ENCODE data around the gene GREB1.

Gene GREB1

GRCh38 chr2:11590193-11590592 is 56.3 kb downstream of the GREB1 start:
- no peak overlapping the region for H3K9ac ChIP-seq (ENCODE audit: low read length)
- no peak overlapping the region for H3K18ac ChIP-seq (ENCODE audit: low read depth in 1 of 2, low read length in 2 of 2)
- no peak overlapping the region for H2BK5ac ChIP-seq (ENCODE audit: low read depth, low read length, poor library complexity, severe bottlenecking)
- H3K36me3 ChIP-seq (ENCODE audit: control insufficient read depth in 1 of 2, insufficient read depth in 2 of 2, low read depth in 1 of 2, low read length in 2 of 2) = no peaks in the 10 kb centered on the region
- no peak overlapping the region for H2AFZ ChIP-seq (ENCODE audit: low read depth, low read length)
- no peak overlapping the region for H2AK5ac ChIP-seq (ENCODE audit: low read length, severe bottlenecking)
- H3K23ac ChIP-seq (ENCODE audit: low read length in 2 of 2) = no peak overlapping the region
- no peak overlapping the region for H2BK12ac ChIP-seq (ENCODE audit: low read length in 2 of 2)
- H3K79me1 ChIP-seq (replicated peaks; ENCODE audit: low read length, poor library complexity, severe bottlenecking) = no peaks in the 10 kb centered on the region
- H3K14ac ChIP-seq (ENCODE audit: low read length in 2 of 2) = no peak overlapping the region
- WGBS = 97% methylated on average over 9 of the region's 9 CpGs
- no peak overlapping the region for H4K8ac ChIP-seq (ENCODE audit: low read length)
- H3K4ac ChIP-seq (ENCODE audit: low read depth in 1 of 2, low read length in 2 of 2) = no peak overlapping the region
- H3K4me3 ChIP-seq (ENCODE audit: insufficient read depth in 1 of 2, low read depth in 1 of 2, low read length in 2 of 2) = no peak overlapping the region
- no peak for DNase-seq
- H3K27ac ChIP-seq (ENCODE audit: low read length, poor library complexity, severe bottlenecking) = no peak overlapping the region
- peaks cover 1% of the 10 kb centered on the region for H3K4me1 ChIP-seq (ENCODE audit: control insufficient read depth, insufficient read depth, low read depth, low read length)
- H3K4me2 ChIP-seq (ENCODE audit: low read length, poor library complexity, severe bottlenecking) = no peak overlapping the region
- no peak overlapping the region for H2BK15ac ChIP-seq (ENCODE audit: low read depth, poor library complexity, severe bottlenecking)
- no peak overlapping the region for H4K91ac ChIP-seq (ENCODE audit: low read length)
- H2BK120ac ChIP-seq (ENCODE audit: low read depth, low read length) = no peak overlapping the region
- H3K9me3 ChIP-seq (ENCODE audit: control insufficient read depth, low read length) = no peaks in the 10 kb centered on the region
- H3K27me3 ChIP-seq (ENCODE audit: control insufficient read depth in 1 of 2, insufficient read depth in 1 of 2, low read length in 2 of 2) = peaks cover 49 to 51% of the 10 kb centered on the region in 2 experiments

- H3K79me1 ChIP-seq (replicated peaks; ENCODE audit: low read length, poor library complexity, severe bottlenecking) = no peaks in the 10 kb centered on the region
- H3K4ac ChIP-seq (ENCODE audit: low read depth in 1 of 2, low read length in 2 of 2) = no peak overlapping the region
- H3K4me1 ChIP-seq (ENCODE audit: control insufficient read depth, insufficient read depth, low read depth, low read length) = peaks cover 1% of the 10 kb centered on the region
- peaks cover 42 to 55% of the 10 kb centered on the region in 2 experiments for H3K27me3 ChIP-seq (ENCODE audit: control insufficient read depth in 1 of 2, insufficient read depth in 1 of 2, low read length in 2 of 2)
- 97% methylated on average over 6 of the region's 8 CpGs for WGBS
- H2AFZ ChIP-seq (ENCODE audit: low read depth, low read length) = no peak overlapping the region
- no peak overlapping the region for H2BK15ac ChIP-seq (ENCODE audit: low read depth, poor library complexity, severe bottlenecking)
- H3K9ac ChIP-seq (ENCODE audit: low read length) = no peak overlapping the region
- H2AK5ac ChIP-seq (ENCODE audit: low read length, severe bottlenecking) = no peak overlapping the region
- H2BK5ac ChIP-seq (ENCODE audit: low read depth, low read length, poor library complexity, severe bottlenecking) = no peak overlapping the region
- H3K36me3 ChIP-seq (ENCODE audit: control insufficient read depth in 1 of 2, insufficient read depth in 2 of 2, low read depth in 1 of 2, low read length in 2 of 2) = no peaks in the 10 kb centered on the region
- H2BK12ac ChIP-seq (ENCODE audit: low read length in 2 of 2) = no peak overlapping the region
- no peak overlapping the region for H4K8ac ChIP-seq (ENCODE audit: low read length)
- no peak for DNase-seq
- no peak overlapping the region for H3K4me3 ChIP-seq (ENCODE audit: insufficient read depth in 1 of 2, low read depth in 1 of 2, low read length in 2 of 2)
- no peak overlapping the region for H3K18ac ChIP-seq (ENCODE audit: low read depth in 1 of 2, low read length in 2 of 2)
- no peak overlapping the region for H3K4me2 ChIP-seq (ENCODE audit: low read length, poor library complexity, severe bottlenecking)
- H3K27ac ChIP-seq (ENCODE audit: low read length, poor library complexity, severe bottlenecking) = no peak overlapping the region
- H3K14ac ChIP-seq (ENCODE audit: low read length in 2 of 2) = no peak overlapping the region
- no peaks in the 10 kb centered on the region for H3K9me3 ChIP-seq (ENCODE audit: control insufficient read depth, low read length)
- H3K23ac ChIP-seq (ENCODE audit: low read length in 2 of 2) = no peak overlapping the region
- H2BK120ac ChIP-seq (ENCODE audit: low read depth, low read length) = no peak overlapping the region
- H4K91ac ChIP-seq (ENCODE audit: low read length) = no peak overlapping the region
These were observed 57.2 kb downstream of the GREB1 start for GRCh38 chr2:11591091-11591490.

GRCh38 chr2:11592671-11593574 is 59.1 kb downstream of the GREB1 start:
- H3K27ac ChIP-seq (ENCODE audit: low read length, poor library complexity, severe bottlenecking) = no peak overlapping the region
- H2BK120ac ChIP-seq (ENCODE audit: low read depth, low read length) = no peak overlapping the region
- H2BK15ac ChIP-seq (ENCODE audit: low read depth, poor library complexity, severe bottlenecking) = no peak overlapping the region
- H3K4me1 ChIP-seq (ENCODE audit: control insufficient read depth, insufficient read depth, low read depth, low read length) = peaks cover 4% of the 10 kb centered on the region
- H3K23ac ChIP-seq (ENCODE audit: low read length in 2 of 2) = no peak overlapping the region
- no peak overlapping the region for H3K9ac ChIP-seq (ENCODE audit: low read length)
- H3K36me3 ChIP-seq (ENCODE audit: control insufficient read depth in 1 of 2, insufficient read depth in 2 of 2, low read depth in 1 of 2, low read length in 2 of 2) = no peaks in the 10 kb centered on the region
- no peak overlapping the region for H3K18ac ChIP-seq (ENCODE audit: low read depth in 1 of 2, low read length in 2 of 2)
- H3K4ac ChIP-seq (ENCODE audit: low read depth in 1 of 2, low read length in 2 of 2) = no peak overlapping the region
- H3K4me3 ChIP-seq (ENCODE audit: insufficient read depth in 1 of 2, low read depth in 1 of 2, low read length in 2 of 2) = peak overlapping the region in 1 of 2 experiments; percentile 15
- no peak for DNase-seq
- no peak overlapping the region for H3K14ac ChIP-seq (ENCODE audit: low read length in 2 of 2)
- H2AFZ ChIP-seq (ENCODE audit: low read depth, low read length) = no peak overlapping the region
- H2AK5ac ChIP-seq (ENCODE audit: low read length, severe bottlenecking) = no peak overlapping the region
- no peak overlapping the region for H2BK5ac ChIP-seq (ENCODE audit: low read depth, low read length, poor library complexity, severe bottlenecking)
- 95% methylated on average over 52 of the region's 53 CpGs for WGBS
- H2BK12ac ChIP-seq (ENCODE audit: low read length in 2 of 2) = no peak overlapping the region
- no peaks in the 10 kb centered on the region for H3K9me3 ChIP-seq (ENCODE audit: control insufficient read depth, low read length)
- peak overlapping the region; percentile 64 for H4K91ac ChIP-seq (ENCODE audit: low read length)
- H3K27me3 ChIP-seq (ENCODE audit: control insufficient read depth in 1 of 2, insufficient read depth in 1 of 2, low read length in 2 of 2) = peaks cover 28 to 53% of the 10 kb centered on the region in 2 experiments
- no peaks in the 10 kb centered on the region for H3K79me1 ChIP-seq (replicated peaks; ENCODE audit: low read length, poor library complexity, severe bottlenecking)
- H4K8ac ChIP-seq (ENCODE audit: low read length) = no peak overlapping the region
- no peak overlapping the region for H3K4me2 ChIP-seq (ENCODE audit: low read length, poor library complexity, severe bottlenecking)

- no peak for DNase-seq
- Histone ChIP-seq H4K8ac (ENCODE audit: low read length) (no peak overlapping the region), H3K4me1 (ENCODE audit: control insufficient read depth, insufficient read depth, low read depth, low read length) (peaks cover 4% of the 10 kb centered on the region), H2AFZ (ENCODE audit: low read depth, low read length) (no peak overlapping the region), H3K27ac (ENCODE audit: low read length, poor library complexity, severe bottlenecking) (no peak overlapping the region), H2BK120ac (ENCODE audit: low read depth, low read length) (no peak overlapping the region), H2AK5ac (ENCODE audit: low read length, severe bottlenecking) (no peak overlapping the region), H3K36me3 (ENCODE audit: control insufficient read depth in 1 of 2, insufficient read depth in 2 of 2, low read depth in 1 of 2, low read length in 2 of 2) (no peaks in the 10 kb centered on the region), H3K4ac (ENCODE audit: low read depth in 1 of 2, low read length in 2 of 2) (no peak overlapping the region), H3K14ac (ENCODE audit: low read length in 2 of 2) (no peak overlapping the region), H3K9ac (ENCODE audit: low read length) (no peak overlapping the region), H2BK15ac (ENCODE audit: low read depth, poor library complexity, severe bottlenecking) (no peak overlapping the region), H3K4me2 (ENCODE audit: low read length, poor library complexity, severe bottlenecking) (no peak overlapping the region), H2BK5ac (ENCODE audit: low read depth, low read length, poor library complexity, severe bottlenecking) (no peak overlapping the region), H3K79me1 (replicated peaks; ENCODE audit: low read length, poor library complexity, severe bottlenecking) (no peaks in the 10 kb centered on the region), H3K27me3 (ENCODE audit: control insufficient read depth in 1 of 2, insufficient read depth in 1 of 2, low read length in 2 of 2) (peaks cover 21 to 45% of the 10 kb centered on the region in 2 experiments), H2BK12ac (ENCODE audit: low read length in 2 of 2) (no peak overlapping the region), H3K9me3 (ENCODE audit: control insufficient read depth, low read length) (no peaks in the 10 kb centered on the region), H3K4me3 (ENCODE audit: insufficient read depth in 1 of 2, low read depth in 1 of 2, low read length in 2 of 2) (no peak overlapping the region), H3K23ac (ENCODE audit: low read length in 2 of 2) (no peak overlapping the region), H3K18ac (ENCODE audit: low read depth in 1 of 2, low read length in 2 of 2) (no peak overlapping the region), H4K91ac (ENCODE audit: low read length) (no peak overlapping the region)
- WGBS = 99% methylated on average over 9 of the region's 10 CpGs
These were observed 63.0 kb downstream of the GREB1 start for GRCh38 chr2:11596801-11597200.

Data from mesenchymal stem cell (in vitro differentiated cells and primary cell).